ENCODE measurements around the gene HPCAL1. TPM values are rescaled to one million over a fixed set of nuclear protein-coding genes. Genes with fewer than 3 reads are reported as not detected.

The HPCAL1 gene
- total and polyA plus RNA-seq, 2 of the 4 experiments (the other 2 are of a cell fraction) = 8.2 to 33.7 TPM

DNA sequence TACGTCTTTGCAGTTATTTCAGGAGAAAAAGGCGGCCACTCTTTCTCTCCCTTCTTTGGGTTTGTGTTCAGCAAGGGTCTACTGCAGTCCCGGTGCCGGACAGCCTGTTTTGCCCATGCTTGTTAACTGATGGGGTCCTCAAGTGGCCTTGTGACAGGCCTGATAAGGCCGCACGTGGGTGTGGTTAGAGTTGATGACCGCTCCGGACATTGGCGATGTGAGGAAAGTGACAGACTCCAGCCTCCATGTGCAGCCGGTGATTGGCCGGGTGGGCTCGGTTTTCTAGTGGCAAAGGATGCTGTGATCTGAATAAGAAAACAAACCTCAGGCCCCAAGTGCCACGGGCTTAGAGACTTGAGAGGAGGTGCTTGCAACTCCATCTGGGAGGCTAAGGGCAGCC, 15.6 kb downstream of the HPCAL1 start:
- intact Hi-C loops (cut with micrococcal nuclease) = no loop called here
- Histone ChIP-seq H2AK5ac (ENCODE audit: low read depth, low read length) (no peak overlapping the region), H3K9ac (ENCODE audit: low read depth, low read length) (no peak overlapping the region), H4K20me1 (ENCODE audit: insufficient read depth, low read length) (peaks cover 3% of the 10 kb centered on the region; the same call in 1 of the 2 replicates), H3K4me2 (ENCODE audit: low read depth, low read length) (no peak overlapping the region), H3K18ac (ENCODE audit: low read depth, low read length) (no peak overlapping the region), H3K23ac (ENCODE audit: low read depth, low read length) (no peak overlapping the region), H2BK20ac (ENCODE audit: low read depth, low read length) (no peak overlapping the region), H3K14ac (replicated peaks; ENCODE audit: low read depth, low read length) (no peak overlapping the region), H2BK5ac (ENCODE audit: low read depth, low read length, poor library complexity, severe bottlenecking) (no peak overlapping the region), H2AK9ac (replicated peaks; ENCODE audit: low read depth, low read length, poor library complexity) (no peak overlapping the region), H2BK120ac (ENCODE audit: low read depth, low read length) (no peak overlapping the region), H4K8ac (ENCODE audit: low read depth in 2 of 2, low read length in 2 of 2) (no peak overlapping the region), H3K27me3 (ENCODE audit: control insufficient read depth, insufficient read depth, low read length) (no peaks in the 10 kb centered on the region), H2AFZ (replicated peaks; ENCODE audit: low read length, poor library complexity) (no peak overlapping the region), H3K36me3 (ENCODE audit: control insufficient read depth, insufficient read depth, low read length) (no peaks in the 10 kb centered on the region; the same call in 1 of the 2 replicates), H3K9me1 (ENCODE audit: insufficient read depth, low read length) (no peaks in the 10 kb centered on the region; the same call in 1 of the 2 replicates), H4K5ac (ENCODE audit: low read depth, low read length) (no peak overlapping the region), H2BK15ac (ENCODE audit: low read depth, low read length) (no peak overlapping the region), H3K56ac (ENCODE audit: extremely low read depth, insufficient read depth, low read length) (no peak overlapping the region), H3K4me3 (ENCODE audit: insufficient read depth, low read depth, low read length) (no peak overlapping the region), H3K9me3 (ENCODE audit: control insufficient read depth, insufficient read depth, low read length) (no peaks in the 10 kb centered on the region), H3K27ac (ENCODE audit: insufficient read depth, low read length) (no peak overlapping the region), H3K4me1 (ENCODE audit: control insufficient read depth, insufficient read depth, low read length) (no peaks in the 10 kb centered on the region; the same call in 1 of the 2 replicates), H3K79me1 (ENCODE audit: low read depth in 1 of 2, low read length in 2 of 2) (peaks cover 18 to 27% of the 10 kb centered on the region in 2 experiments), H3K4ac (ENCODE audit: low read depth, low read length) (no peak overlapping the region), H4K91ac (ENCODE audit: insufficient read depth, low read depth, low read length) (no peak overlapping the region)
- ChIA-PET CTCF (no interaction called here), POLR2A (ENCODE audit: unreplicated experiment) (no interaction called here)
- no TSS peak for BruUV-seq (replicated peaks)
- dilution Hi-C loops (cut with HindIII; ENCODE audit: low sequenced_read_pairs, unreplicated experiment) = no loop called here
- WGBS, 2 experiments (ENCODE audit: extremely low coverage in 2 of 2, insufficient read length in 1 of 2) = 84% methylated on average over 5 of the region's 13 CpGs; no CpG with 5 or more reads in 1 of the 2 experiments
- DNase-seq (no peak), ATAC-seq (ENCODE audit: low read depth) (no peak)
- TF ChIP-seq MXI1 (IDR thresholded peaks at IDR 0.05; ENCODE audit: borderline replicate concordance, low read depth, low read length) (no peak), SMC3 (IDR thresholded peaks at IDR 0.05; ENCODE audit: low read depth, low read length) (no peak), NFE2L2 (IDR thresholded peaks at IDR 0.05; ENCODE audit: low read depth, low read length) (no peak), MAZ (IDR thresholded peaks at IDR 0.05; ENCODE audit: borderline replicate concordance, low read depth, low read length) (no peak), MAFK (IDR thresholded peaks at IDR 0.05; ENCODE audit: low read depth, low read length) (no peak), CEBPB (IDR thresholded peaks at IDR 0.05; ENCODE audit: low read depth, low read length) (no peak), CHD1 (IDR thresholded peaks at IDR 0.05; ENCODE audit: low read depth, low read length) (no peak), FOS (IDR thresholded peaks at IDR 0.05; ENCODE audit: low read depth, low read length) (no peak), RAD21 (IDR thresholded peaks at IDR 0.05; ENCODE audit: low read length) (no peak)
- TF ChIP-seq, protein P1, sequence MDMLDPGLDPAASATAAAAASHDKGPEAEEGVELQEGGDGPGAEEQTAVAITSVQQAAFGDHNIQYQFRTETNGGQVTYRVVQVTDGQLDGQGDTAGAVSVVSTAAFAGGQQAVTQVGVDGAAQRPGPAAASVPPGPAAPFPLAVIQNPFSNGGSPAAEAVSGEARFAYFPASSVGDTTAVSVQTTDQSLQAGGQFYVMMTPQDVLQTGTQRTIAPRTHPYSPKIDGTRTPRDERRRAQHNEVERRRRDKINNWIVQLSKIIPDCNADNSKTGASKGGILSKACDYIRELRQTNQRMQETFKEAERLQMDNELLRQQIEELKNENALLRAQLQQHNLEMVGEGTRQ (IDR thresholded peaks at IDR 0.05; ENCODE audit: low read depth, low read length) = no peak
- in situ Hi-C loops (cut with MboI; ENCODE audit: low sequenced_read_pairs) = no loop called here
